K562 (cell line): ENCODE data around the gene NUDT22. TPM values are rescaled to one million over a fixed set of nuclear protein-coding genes. Genes with fewer than 3 reads are reported as not detected.

Source experiments
- MYNN ChIP-seq, 2 experiments: sonication (generic); formaldehyde crosslinking in 1 of 2; IDR thresholded peaks; 2 replicates each; pipeline versions ENCODE4 v1.5.0 to v1.6.1; 2016 to 2020; ENCODE audit warnings: antibody characterized with exemption in 1 of 2, missing genetic modification reagents in 1 of 2
- PHF8 ChIP-seq: fragments of 200-600 bp; sonication (generic); IDR thresholded peaks from 2 replicates; pipeline ENCODE4 v1.6.1; 2012; ENCODE audit warnings: mixed run types, mild to moderate bottlenecking, inconsistent platforms, low read length, moderate library complexity, borderline replicate concordance
- SMARCC2 ChIP-seq: fragments of 450-650 bp; IDR thresholded peaks from 2 replicates; pipeline ENCODE4 v1.6.1; 2017; ENCODE audit warnings: antibody characterized with exemption, moderate library complexity, mild to moderate bottlenecking, low read depth
- TCF7L2 ChIP-seq: fragments of 150-350 bp; IDR thresholded peaks from 2 replicates; pipeline ENCODE4 v1.6.1; 2016; ENCODE audit warnings: low read depth, mild to moderate bottlenecking, low read length, moderate library complexity
- ZNF197 ChIP-seq: fragments of 200-800 bp; sonication (Bioruptor generic); IDR thresholded peaks from 2 replicates; pipeline ENCODE4 v1.6.1; 2016; ENCODE audit warnings: low read depth, missing genetic modification characterization, missing compliant biosample characterization
- polyA plus RNA-seq, 8 experiments: library from polyadenylated mRNA; depleted of rRNA in 4 of 8; stranded (reverse) in 5 of 8; unstranded in 3 of 8; fragments of >200 nt; fragmentation: Nextera tagmentation in 2 of 8; fragmentation: Illumina TruSeq in 1 of 8; extraction: Ambion mirVana in 2 of 8; extraction: Trizol in 1 of 8; gene quantifications; 2 replicates each; pipeline versions ENCODE4 v1.2.1 to v1.2.3, GENCODE V29; 2011 to 2014; ENCODE audit warnings: inconsistent platforms in 1 of 8, missing spikeins in 1 of 8
- total RNA-seq, 7 experiments: library from RNA; depleted of rRNA in 6 of 7; stranded (reverse); fragments of >200 nt in 6 of 7; fragmentation: Illumina TruSeq in 2 of 7; extraction: Trizol in 2 of 7; gene quantifications; 2 replicates each; pipeline versions ENCODE4 v1.2.1 to v1.2.3, GENCODE V29; 2011 to 2021; ENCODE audit warnings: low replicate concordance in 1 of 7
- TF ChIP-seq, protein P1 (sequence below): sonication (generic); formaldehyde crosslinking; IDR thresholded peaks from 2 replicates; pipeline ENCODE4 v1.8.1; 2023; ENCODE audit warnings: mild to moderate bottlenecking, missing genetic modification reagents
- TF ChIP-seq, protein P2 (sequence below): conservative IDR thresholded peaks from 2 replicates; pipeline ENCODE4 v1.6.1; 2011; ENCODE audit warnings: low read depth, mild to moderate bottlenecking, low read length; ENCODE audit not compliant: control insufficient read depth
- TF ChIP-seq, protein P3 (sequence below): sonication (generic); formaldehyde crosslinking; IDR thresholded peaks from 2 replicates; pipeline ENCODE4 v1.9.0; 2022; ENCODE audit warnings: mild to moderate bottlenecking, missing genetic modification reagents
- TF ChIP-seq, protein P4 (sequence below): fragments of 450-650 bp; IDR thresholded peaks from 2 replicates; pipeline ENCODE4 v1.6.1; 2018; ENCODE audit not compliant: partially characterized antibody
- TF ChIP-seq, protein P5 (sequence below), 2 experiments: fragments of 450-650 bp; IDR thresholded peaks; 2 replicates each; pipeline ENCODE4 v1.6.1; 2018; ENCODE audit warnings: mild to moderate bottlenecking in 2 of 2, low read depth in 1 of 2; ENCODE audit not compliant: partially characterized antibody in 2 of 2
- TF ChIP-seq, protein P6 (sequence below): IDR thresholded peaks from 2 replicates; pipeline ENCODE4 v1.6.1; 2014; ENCODE audit warnings: antibody characterized with exemption

The NUDT22 gene
- total and polyA plus RNA-seq, 9 of the 15 experiments (the other 6 are each of a cell fraction or from before 2014, with no cell fraction given): 6.3 to 92.6 (median 37.4) TPM

DNA sequence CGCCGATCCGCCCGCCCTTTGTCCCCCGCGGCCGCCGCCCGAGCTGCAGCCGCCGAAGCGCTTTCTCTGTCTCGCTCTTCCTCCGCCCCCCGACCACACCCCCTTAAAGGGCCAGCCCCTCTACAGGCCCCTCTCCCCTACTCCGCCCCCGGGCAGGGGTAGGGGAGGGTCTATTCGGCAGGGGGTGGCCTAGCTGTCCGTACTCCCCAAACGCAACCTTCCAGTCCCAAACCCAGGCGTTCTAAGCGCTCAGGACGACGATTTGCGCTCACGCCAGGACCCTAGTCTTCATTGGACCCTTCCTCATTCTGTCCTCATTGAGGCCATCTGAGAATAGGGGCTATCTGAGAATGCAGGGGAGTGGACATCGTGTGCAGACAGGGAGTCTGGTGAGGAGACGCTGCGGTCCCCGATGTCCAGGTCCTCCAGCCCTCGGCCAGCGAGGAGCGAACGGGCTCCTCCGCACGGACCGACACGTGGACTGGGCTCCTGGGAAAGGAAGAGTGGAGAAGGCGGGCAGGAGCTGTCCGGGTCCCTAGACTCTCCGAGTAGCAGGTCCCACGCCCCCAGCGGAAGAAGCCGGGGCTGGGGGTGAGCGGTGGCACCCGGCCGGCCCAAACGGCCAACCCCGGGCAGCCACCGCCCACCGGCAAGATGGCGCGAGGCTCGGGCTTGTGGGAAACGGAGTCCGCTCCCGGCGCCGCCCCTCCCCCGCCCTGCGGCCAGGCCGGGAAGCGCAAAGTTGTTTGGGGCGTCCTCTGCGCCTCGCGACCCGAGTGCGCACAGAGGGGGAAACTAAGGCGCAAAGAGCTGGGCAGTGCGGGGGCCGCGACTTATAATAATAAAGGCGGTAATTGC lies 21.0 kb downstream of the NUDT22 start, which contains the start of gene PPP1R14B (continued):
- TF ChIP-seq, protein P1, sequence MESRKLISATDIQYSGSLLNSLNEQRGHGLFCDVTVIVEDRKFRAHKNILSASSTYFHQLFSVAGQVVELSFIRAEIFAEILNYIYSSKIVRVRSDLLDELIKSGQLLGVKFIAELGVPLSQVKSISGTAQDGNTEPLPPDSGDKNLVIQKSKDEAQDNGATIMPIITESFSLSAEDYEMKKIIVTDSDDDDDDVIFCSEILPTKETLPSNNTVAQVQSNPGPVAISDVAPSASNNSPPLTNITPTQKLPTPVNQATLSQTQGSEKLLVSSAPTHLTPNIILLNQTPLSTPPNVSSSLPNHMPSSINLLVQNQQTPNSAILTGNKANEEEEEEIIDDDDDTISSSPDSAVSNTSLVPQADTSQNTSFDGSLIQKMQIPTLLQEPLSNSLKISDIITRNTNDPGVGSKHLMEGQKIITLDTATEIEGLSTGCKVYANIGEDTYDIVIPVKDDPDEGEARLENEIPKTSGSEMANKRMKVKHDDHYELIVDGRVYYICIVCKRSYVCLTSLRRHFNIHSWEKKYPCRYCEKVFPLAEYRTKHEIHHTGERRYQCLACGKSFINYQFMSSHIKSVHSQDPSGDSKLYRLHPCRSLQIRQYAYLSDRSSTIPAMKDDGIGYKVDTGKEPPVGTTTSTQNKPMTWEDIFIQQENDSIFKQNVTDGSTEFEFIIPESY (CRISPR knock-in tag): peak; percentile 42; the same call in 1 of the 2 replicates
- no peak for TF ChIP-seq MYNN (IDR thresholded peaks at IDR 0.05)
- no peak for TF ChIP-seq MYNN (CRISPR knock-in tag; IDR thresholded peaks at IDR 0.05)
- TF ChIP-seq, protein P2, sequence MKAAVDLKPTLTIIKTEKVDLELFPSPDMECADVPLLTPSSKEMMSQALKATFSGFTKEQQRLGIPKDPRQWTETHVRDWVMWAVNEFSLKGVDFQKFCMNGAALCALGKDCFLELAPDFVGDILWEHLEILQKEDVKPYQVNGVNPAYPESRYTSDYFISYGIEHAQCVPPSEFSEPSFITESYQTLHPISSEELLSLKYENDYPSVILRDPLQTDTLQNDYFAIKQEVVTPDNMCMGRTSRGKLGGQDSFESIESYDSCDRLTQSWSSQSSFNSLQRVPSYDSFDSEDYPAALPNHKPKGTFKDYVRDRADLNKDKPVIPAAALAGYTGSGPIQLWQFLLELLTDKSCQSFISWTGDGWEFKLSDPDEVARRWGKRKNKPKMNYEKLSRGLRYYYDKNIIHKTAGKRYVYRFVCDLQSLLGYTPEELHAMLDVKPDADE: peak; percentile 98
- no peak for TF ChIP-seq TCF7L2
- TF ChIP-seq, protein P3, sequence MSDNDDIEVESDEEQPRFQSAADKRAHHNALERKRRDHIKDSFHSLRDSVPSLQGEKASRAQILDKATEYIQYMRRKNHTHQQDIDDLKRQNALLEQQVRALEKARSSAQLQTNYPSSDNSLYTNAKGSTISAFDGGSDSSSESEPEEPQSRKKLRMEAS (CRISPR knock-in tag): peak; percentile 97
- peak; percentile 56; the same call in 1 of the 2 replicates for TF ChIP-seq PHF8
- TF ChIP-seq, protein P4, sequence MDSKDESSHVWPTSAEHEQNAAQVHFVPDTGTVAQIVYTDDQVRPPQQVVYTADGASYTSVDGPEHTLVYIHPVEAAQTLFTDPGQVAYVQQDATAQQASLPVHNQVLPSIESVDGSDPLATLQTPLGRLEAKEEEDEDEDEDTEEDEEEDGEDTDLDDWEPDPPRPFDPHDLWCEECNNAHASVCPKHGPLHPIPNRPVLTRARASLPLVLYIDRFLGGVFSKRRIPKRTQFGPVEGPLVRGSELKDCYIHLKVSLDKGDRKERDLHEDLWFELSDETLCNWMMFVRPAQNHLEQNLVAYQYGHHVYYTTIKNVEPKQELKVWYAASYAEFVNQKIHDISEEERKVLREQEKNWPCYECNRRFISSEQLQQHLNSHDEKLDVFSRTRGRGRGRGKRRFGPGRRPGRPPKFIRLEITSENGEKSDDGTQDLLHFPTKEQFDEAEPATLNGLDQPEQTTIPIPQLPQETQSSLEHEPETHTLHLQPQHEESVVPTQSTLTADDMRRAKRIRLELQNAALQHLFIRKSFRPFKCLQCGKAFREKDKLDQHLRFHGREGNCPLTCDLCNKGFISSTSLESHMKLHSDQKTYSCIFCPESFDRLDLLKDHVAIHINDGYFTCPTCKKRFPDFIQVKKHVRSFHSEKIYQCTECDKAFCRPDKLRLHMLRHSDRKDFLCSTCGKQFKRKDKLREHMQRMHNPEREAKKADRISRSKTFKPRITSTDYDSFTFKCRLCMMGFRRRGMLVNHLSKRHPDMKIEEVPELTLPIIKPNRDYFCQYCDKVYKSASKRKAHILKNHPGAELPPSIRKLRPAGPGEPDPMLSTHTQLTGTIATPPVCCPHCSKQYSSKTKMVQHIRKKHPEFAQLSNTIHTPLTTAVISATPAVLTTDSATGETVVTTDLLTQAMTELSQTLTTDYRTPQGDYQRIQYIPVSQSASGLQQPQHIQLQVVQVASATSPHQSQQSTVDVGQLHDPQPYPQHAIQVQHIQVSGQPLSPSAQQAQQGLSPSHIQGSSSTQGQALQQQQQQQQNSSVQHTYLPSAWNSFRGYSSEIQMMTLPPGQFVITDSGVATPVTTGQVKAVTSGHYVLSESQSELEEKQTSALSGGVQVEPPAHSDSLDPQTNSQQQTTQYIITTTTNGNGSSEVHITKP: peak; percentile 75
- TF ChIP-seq, protein P5, sequence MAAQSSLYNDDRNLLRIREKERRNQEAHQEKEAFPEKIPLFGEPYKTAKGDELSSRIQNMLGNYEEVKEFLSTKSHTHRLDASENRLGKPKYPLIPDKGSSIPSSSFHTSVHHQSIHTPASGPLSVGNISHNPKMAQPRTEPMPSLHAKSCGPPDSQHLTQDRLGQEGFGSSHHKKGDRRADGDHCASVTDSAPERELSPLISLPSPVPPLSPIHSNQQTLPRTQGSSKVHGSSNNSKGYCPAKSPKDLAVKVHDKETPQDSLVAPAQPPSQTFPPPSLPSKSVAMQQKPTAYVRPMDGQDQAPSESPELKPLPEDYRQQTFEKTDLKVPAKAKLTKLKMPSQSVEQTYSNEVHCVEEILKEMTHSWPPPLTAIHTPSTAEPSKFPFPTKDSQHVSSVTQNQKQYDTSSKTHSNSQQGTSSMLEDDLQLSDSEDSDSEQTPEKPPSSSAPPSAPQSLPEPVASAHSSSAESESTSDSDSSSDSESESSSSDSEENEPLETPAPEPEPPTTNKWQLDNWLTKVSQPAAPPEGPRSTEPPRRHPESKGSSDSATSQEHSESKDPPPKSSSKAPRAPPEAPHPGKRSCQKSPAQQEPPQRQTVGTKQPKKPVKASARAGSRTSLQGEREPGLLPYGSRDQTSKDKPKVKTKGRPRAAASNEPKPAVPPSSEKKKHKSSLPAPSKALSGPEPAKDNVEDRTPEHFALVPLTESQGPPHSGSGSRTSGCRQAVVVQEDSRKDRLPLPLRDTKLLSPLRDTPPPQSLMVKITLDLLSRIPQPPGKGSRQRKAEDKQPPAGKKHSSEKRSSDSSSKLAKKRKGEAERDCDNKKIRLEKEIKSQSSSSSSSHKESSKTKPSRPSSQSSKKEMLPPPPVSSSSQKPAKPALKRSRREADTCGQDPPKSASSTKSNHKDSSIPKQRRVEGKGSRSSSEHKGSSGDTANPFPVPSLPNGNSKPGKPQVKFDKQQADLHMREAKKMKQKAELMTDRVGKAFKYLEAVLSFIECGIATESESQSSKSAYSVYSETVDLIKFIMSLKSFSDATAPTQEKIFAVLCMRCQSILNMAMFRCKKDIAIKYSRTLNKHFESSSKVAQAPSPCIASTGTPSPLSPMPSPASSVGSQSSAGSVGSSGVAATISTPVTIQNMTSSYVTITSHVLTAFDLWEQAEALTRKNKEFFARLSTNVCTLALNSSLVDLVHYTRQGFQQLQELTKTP (IDR thresholded peaks at IDR 0.05; ENCODE audit: low read depth in 1 of 2, partially characterized antibody in 2 of 2): peak in 1 of 2 experiments; percentile 53
- TF ChIP-seq, protein P6, sequence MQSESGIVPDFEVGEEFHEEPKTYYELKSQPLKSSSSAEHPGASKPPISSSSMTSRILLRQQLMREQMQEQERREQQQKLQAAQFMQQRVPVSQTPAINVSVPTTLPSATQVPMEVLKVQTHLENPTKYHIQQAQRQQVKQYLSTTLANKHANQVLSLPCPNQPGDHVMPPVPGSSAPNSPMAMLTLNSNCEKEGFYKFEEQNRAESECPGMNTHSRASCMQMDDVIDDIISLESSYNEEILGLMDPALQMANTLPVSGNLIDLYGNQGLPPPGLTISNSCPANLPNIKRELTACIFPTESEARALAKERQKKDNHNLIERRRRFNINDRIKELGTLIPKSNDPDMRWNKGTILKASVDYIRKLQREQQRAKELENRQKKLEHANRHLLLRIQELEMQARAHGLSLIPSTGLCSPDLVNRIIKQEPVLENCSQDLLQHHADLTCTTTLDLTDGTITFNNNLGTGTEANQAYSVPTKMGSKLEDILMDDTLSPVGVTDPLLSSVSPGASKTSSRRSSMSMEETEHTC: no peak
- no peak for TF ChIP-seq SMARCC2
- TF ChIP-seq ZNF197 (CRISPR knock-in tag): no peak
